Stimulated activated naive CD4-positive, alpha-beta T cell treated with Interleukin-2 at 50 U/mL for 16 hours (primary cell): Measurements from ENCODE around the gene AHI1.
"Not testable (repeated sequence)": the region's sequence is repeated elsewhere in the genome, so short reads cannot be mapped to it uniquely, and the experiment has no call there.

Source experiments
- DNase-seq: peaks from one replicate; lab custom pipeline; 2025; lab: John Stamatoyannopoulos, UW

Gene AHI1

GRCh38 chr6:135505648-135506047, 8.1 kb upstream of the AHI1 start:
- no peak for DNase-seq

GRCh38 chr6:135505222-135505621, 7.7 kb upstream of the AHI1 start:
- no peak for DNase-seq

GRCh38 chr6:135504734-135505133, 7.2 kb upstream of the AHI1 start:
- no peak for DNase-seq

- DNase-seq = no peak
These were observed 6.3 kb upstream of the AHI1 start for GRCh38 chr6:135503703-135504475.

- DNase-seq = no peak
These were observed 2.2 kb upstream of the AHI1 start for GRCh38 chr6:135499441-135500340.

GRCh38 chr6:135498185-135498841, 773 bp upstream of the AHI1 start:
- DNase-seq = peak; percentile 64

- DNase-seq = no peak
These were observed 634 bp downstream of the AHI1 start for GRCh38 chr6:135496800-135497411.

- no peak for DNase-seq
These were observed 4.2 kb downstream of the AHI1 start for GRCh38 chr6:135493218-135493961.

- DNase-seq = no peak
These were observed 7.2 kb downstream of the AHI1 start for GRCh38 chr6:135490381-135490780.

GRCh38 chr6:135488023-135488422, 9.5 kb downstream of the AHI1 start:
- DNase-seq = no peak

GRCh38 chr6:135483903-135484302, 13.6 kb downstream of the AHI1 start:
- not testable (repeated sequence) for DNase-seq

GRCh38 chr6:135481783-135482369, 15.7 kb downstream of the AHI1 start:
- no peak for DNase-seq

- no peak for DNase-seq
These were observed 17.9 kb downstream of the AHI1 start for GRCh38 chr6:135479601-135480000.

- DNase-seq = no peak
These were observed 18.9 kb downstream of the AHI1 start for GRCh38 chr6:135478626-135479025.

GRCh38 chr6:135475292-135475886, 22.2 kb downstream of the AHI1 start:
- DNase-seq = no peak

- no peak for DNase-seq
These were observed 23.2 kb downstream of the AHI1 start for GRCh38 chr6:135474362-135474761.

GRCh38 chr6:135465903-135466302, 31.6 kb downstream of the AHI1 start:
- DNase-seq = no peak

GRCh38 chr6:135465307-135465706, 32.2 kb downstream of the AHI1 start:
- DNase-seq = no peak

GRCh38 chr6:135464634-135465033, 32.9 kb downstream of the AHI1 start:
- DNase-seq = no peak

GRCh38 chr6:135461208-135461607, 36.3 kb downstream of the AHI1 start:
- no peak for DNase-seq

GRCh38 chr6:135458051-135458450, 39.5 kb downstream of the AHI1 start:
- DNase-seq = no peak
